HepG2 (cell line): ENCODE measurements around the gene BAIAP2L1. TPM values are rescaled to one million over a fixed set of nuclear protein-coding genes. Genes with fewer than 3 reads are reported as not detected.

Experiments
- AGO1 ChIP-seq: fragments of 200-400 bp; formaldehyde crosslinking; IDR thresholded peaks from 2 replicates; pipeline ENCODE4 v1.6.1; 2017; ENCODE audit warnings: mild to moderate bottlenecking, low read depth, low read length, moderate library complexity; ENCODE audit not compliant: poor library complexity, severe bottlenecking
- ARNTL ChIP-seq: sonication (generic); formaldehyde crosslinking; IDR thresholded peaks from 2 replicates; pipeline ENCODE4 v1.4.0; 2020; ENCODE audit warnings: mild to moderate bottlenecking, missing genetic modification reagents
- CBX5 ChIP-seq: sonication (generic); formaldehyde crosslinking; IDR thresholded peaks from 2 replicates; pipeline ENCODE4 v1.4.0; 2020; ENCODE audit warnings: missing genetic modification reagents, borderline replicate concordance
- CEBPG ChIP-seq: IDR thresholded peaks from 2 replicates; pipeline ENCODE4 v1.6.1; 2016
- CERS6 ChIP-seq: sonication (generic); formaldehyde crosslinking; IDR thresholded peaks from 2 replicates; pipeline ENCODE4 v1.5.0; 2020; ENCODE audit warnings: missing genetic modification reagents
- DNMT1 ChIP-seq: sonication (generic); formaldehyde crosslinking; IDR thresholded peaks from 2 replicates; pipeline ENCODE4 v1.5.1; 2020; ENCODE audit warnings: mild to moderate bottlenecking, missing genetic modification reagents
- ELF3 ChIP-seq: IDR thresholded peaks from 2 replicates; pipeline ENCODE4 v1.6.1; 2016; ENCODE audit warnings: missing genetic modification reagents, missing compliant biosample characterization
- FOSL1 ChIP-seq: sonication (generic); formaldehyde crosslinking; IDR thresholded peaks from 2 replicates; pipeline ENCODE4 v1.9.0; 2021; ENCODE audit warnings: missing genetic modification reagents, borderline replicate concordance
- FOXA3 ChIP-seq: IDR thresholded peaks from 2 replicates; pipeline ENCODE4 v1.6.1; 2016; ENCODE audit warnings: missing genetic modification reagents, missing compliant biosample characterization
- FOXK1 ChIP-seq: sonication (generic); formaldehyde crosslinking; IDR thresholded peaks from 2 replicates; pipeline ENCODE4 v1.4.0; 2020; ENCODE audit warnings: low read depth, missing genetic modification reagents, borderline replicate concordance
- HCFC1 ChIP-seq: fragments of 150-350 bp; IDR thresholded peaks from 2 replicates; pipeline ENCODE4 v1.6.1; 2014; ENCODE audit warnings: low read depth, low read length
- JUN ChIP-seq: sonication (generic); formaldehyde crosslinking; IDR thresholded peaks from 2 replicates; pipeline ENCODE4 v1.4.0; 2020; ENCODE audit warnings: mild to moderate bottlenecking, missing genetic modification reagents
- JUNB ChIP-seq: sonication (generic); formaldehyde crosslinking; IDR thresholded peaks from 2 replicates; pipeline ENCODE4 v1.8.0; 2022; ENCODE audit warnings: missing genetic modification reagents, mild to moderate bottlenecking, borderline replicate concordance
- SIX4 ChIP-seq: sonication (generic); formaldehyde crosslinking; IDR thresholded peaks from 2 replicates; pipeline ENCODE4 v1.4.0; 2020; ENCODE audit warnings: missing genetic modification reagents
- SP1 ChIP-seq, 2 experiments: fragments of 450-650 bp in 1 of 2; sonication (generic) in 1 of 2; formaldehyde crosslinking in 1 of 2; IDR thresholded peaks; 2 replicates each; pipeline versions ENCODE4 v1.4.0 to v1.6.1; 2016 to 2020; ENCODE audit warnings: missing genetic modification reagents in 1 of 2
- SRF ChIP-seq: IDR thresholded peaks from 2 replicates; pipeline ENCODE4 v1.6.1; 2011; ENCODE audit warnings: mild to moderate bottlenecking, low read depth, low read length, moderate library complexity
- ZBTB20 ChIP-seq: sonication (generic); formaldehyde crosslinking; IDR thresholded peaks from 2 replicates; pipeline ENCODE4 v1.8.1; 2023; ENCODE audit warnings: missing genetic modification reagents, low read depth, mild to moderate bottlenecking, borderline replicate concordance
- ZBTB37 ChIP-seq: sonication (generic); formaldehyde crosslinking; IDR thresholded peaks from 2 replicates; pipeline ENCODE4 v1.4.0; 2020; ENCODE audit warnings: mild to moderate bottlenecking, missing genetic modification reagents
- ZHX1 ChIP-seq: sonication (generic); formaldehyde crosslinking; IDR thresholded peaks from 2 replicates; pipeline ENCODE4 v1.8.1; 2022; ENCODE audit warnings: low read depth, mild to moderate bottlenecking, missing genetic modification reagents
- ZNF530 ChIP-seq: sonication (generic); formaldehyde crosslinking; IDR thresholded peaks from 2 replicates; pipeline ENCODE4 v1.5.0; 2020; ENCODE audit warnings: low read depth, mild to moderate bottlenecking, missing genetic modification reagents
- ZNF770 ChIP-seq: sonication (generic); formaldehyde crosslinking; IDR thresholded peaks from 2 replicates; pipeline ENCODE4 v1.5.0; 2020; ENCODE audit warnings: mild to moderate bottlenecking, missing genetic modification reagents
- ZNF776 ChIP-seq: sonication (generic); formaldehyde crosslinking; IDR thresholded peaks from 2 replicates; pipeline ENCODE4 v1.4.0; 2020; ENCODE audit warnings: mild to moderate bottlenecking, missing genetic modification reagents
- polyA plus RNA-seq, 8 experiments: library from polyadenylated mRNA; depleted of rRNA in 3 of 8; stranded (reverse) in 7 of 8; unstranded in 1 of 8; fragments of >200 nt; fragmentation: Illumina TruSeq in 4 of 8; extraction: Trizol in 4 of 8; gene quantifications; 2 replicates each; pipeline versions ENCODE4 v1.2.1 to v1.2.3, GENCODE V29; 2011 to 2016; ENCODE audit warnings: low read depth in 4 of 8, missing spikeins in 1 of 8, mixed read lengths in 1 of 8; ENCODE audit not compliant: insufficient read depth in 1 of 8
- total RNA-seq, 5 experiments: library from RNA; depleted of rRNA; stranded (reverse); fragments of >200 nt; fragmentation: Illumina TruSeq; extraction: Trizol; gene quantifications; 2 replicates each; pipeline ENCODE4 v1.2.3, GENCODE V29; 2016; ENCODE audit warnings: low read depth in 1 of 5

Gene BAIAP2L1
- total and polyA plus RNA-seq, 2 of the 13 experiments (the other 11 are each of a cell fraction or from before 2014, with no cell fraction given) = 13.0 to 21.5 TPM

GRCh38 chr7:98418636-98419315 lies 17.9 kb upstream of the BAIAP2L1 start (continued):
- TF ChIP-seq ZBTB20 (CRISPR knock-in tag) (peak; percentile 90; the same call in 1 of the 2 replicates), CBX5 (CRISPR knock-in tag) (peak; percentile 78; the same call in 1 of the 2 replicates), FOXA3 (CRISPR knock-in tag) (peak; percentile 97), JUN (CRISPR knock-in tag) (peak; percentile 99), FOXK1 (CRISPR knock-in tag) (peak; percentile 87; the same call in 1 of the 2 replicates), SRF (no peak), HCFC1 (no peak), ELF3 (CRISPR knock-in tag) (peak; percentile 87), ZNF530 (no peak), SIX4 (CRISPR knock-in tag) (peak; percentile 78), ARNTL (CRISPR knock-in tag) (peak; percentile 98), ZBTB37 (CRISPR knock-in tag) (peak; percentile 90), ZNF770 (CRISPR knock-in tag) (0 out of 2 replicates have a peak, but pooled peaks have one; percentile 56), SP1 (IDR thresholded peaks at IDR 0.05) (no peak), SP1 (CRISPR knock-in tag; IDR thresholded peaks at IDR 0.05) (no peak; the same call in 1 of the 2 replicates), AGO1 (no peak), JUNB (CRISPR knock-in tag) (peak; percentile 97), ZNF776 (CRISPR knock-in tag) (no peak), CEBPG (CRISPR knock-in tag) (peak; percentile 82), DNMT1 (CRISPR knock-in tag) (no peak), CERS6 (CRISPR knock-in tag) (no peak), ZHX1 (CRISPR knock-in tag) (peak; percentile 96), FOSL1 (CRISPR knock-in tag) (peak; percentile 96)
